IMR-90 (cell line): ENCODE measurements around the gene TRPC4AP. TPM values are rescaled to one million over a fixed set of nuclear protein-coding genes. Genes with fewer than 3 reads are reported as not detected.
A peak's percentile ranks its signal among the peaks of the same experiment; 100 is the strongest.

Source experiments
- ATAC-seq: fragments of 200-7000 bp; cut with Tn5 transposase; 2 replicates; pipeline ENCODE4 v1.9.1; 2020; ENCODE audit warnings: low read depth, mild to moderate bottlenecking, moderate library complexity
- BruUV-seq: library from RNA; stranded (reverse); fragments of 400-500 nt; replicated peaks from 2 replicates; lab custom pipeline; 2021; lab: Mats Ljungman, UMichigan
- CTCF ChIA-PET: fragments of 300-600 bp; formaldehyde crosslinking; extraction: SDS; loops from one replicate; lab custom pipeline; 2021; ENCODE audit warnings: antibody characterized with exemption; lab: Yijun Ruan, JAX
- POLR2A ChIA-PET: fragments of 300-600 bp; sonication (Branson Sonifier 250); formaldehyde crosslinking; loops from one replicate; lab custom pipeline; 2022; ENCODE audit warnings: antibody characterized with exemption; ENCODE audit not compliant: unreplicated experiment; lab: Charles Lee
- DNase-seq: peaks from one replicate; pipeline ENCODE4 v3.0.0; 2013
- H2AFZ ChIP-seq: replicated peaks from 2 replicates; pipeline ENCODE3; 2013; ENCODE audit warnings: low read length, mild to moderate bottlenecking; ENCODE audit not compliant: poor library complexity
- H2AK5ac ChIP-seq: 2 replicates; pipeline ENCODE4 v1.6.1; 2013; ENCODE audit warnings: low read depth, low read length, inconsistent platforms
- H2AK9ac ChIP-seq: replicated peaks from 2 replicates; pipeline ENCODE3; 2013; ENCODE audit warnings: mild to moderate bottlenecking, low read depth, low read length, moderate library complexity; ENCODE audit not compliant: poor library complexity
- H2BK120ac ChIP-seq: 2 replicates; pipeline ENCODE4 v1.6.1; 2013; ENCODE audit warnings: low read depth, low read length, inconsistent platforms
- H2BK15ac ChIP-seq: 3 replicates; pipeline ENCODE4 v1.6.1; 2013; ENCODE audit warnings: low read depth, low read length, inconsistent platforms
- H2BK20ac ChIP-seq: 2 replicates; pipeline ENCODE4 v1.6.1; 2013; ENCODE audit warnings: low read depth, mild to moderate bottlenecking, inconsistent platforms, low read length, moderate library complexity
- H2BK5ac ChIP-seq: 2 replicates; pipeline ENCODE4 v1.6.1; 2013; ENCODE audit warnings: mild to moderate bottlenecking, low read depth, low read length, inconsistent platforms; ENCODE audit not compliant: poor library complexity, severe bottlenecking
- H3K14ac ChIP-seq: replicated peaks from 2 replicates; pipeline ENCODE4 v1.6.1; 2013; ENCODE audit warnings: low read depth, low read length, inconsistent platforms
- H3K18ac ChIP-seq: 2 replicates; pipeline ENCODE4 v1.6.1; 2013; ENCODE audit warnings: low read depth, low read length, control low read depth
- H3K23ac ChIP-seq: 2 replicates; pipeline ENCODE4 v1.6.1; 2013; ENCODE audit warnings: low read depth, low read length, inconsistent platforms
- H3K27ac ChIP-seq: 2 replicates; pipeline ENCODE4 v1.5.1; 2013; ENCODE audit warnings: mild to moderate bottlenecking, control low read depth, low read length; ENCODE audit not compliant: insufficient read depth
- H3K27me3 ChIP-seq: 2 replicates; pipeline ENCODE4 v1.6.1; 2013; ENCODE audit warnings: low read length; ENCODE audit not compliant: control insufficient read depth, insufficient read depth
- H3K36me3 ChIP-seq: 2 replicates; pipeline ENCODE4 v1.6.1; 2013; ENCODE audit warnings: low read length, mixed read lengths; ENCODE audit not compliant: control insufficient read depth, insufficient read depth
- H3K4ac ChIP-seq: 2 replicates; pipeline ENCODE4 v1.6.1; 2013; ENCODE audit warnings: low read depth, low read length, inconsistent platforms
- H3K4me1 ChIP-seq: 2 replicates; pipeline ENCODE4 v1.6.1; 2013; ENCODE audit warnings: low read length, mixed read lengths; ENCODE audit not compliant: control insufficient read depth, insufficient read depth
- H3K4me2 ChIP-seq: 2 replicates; pipeline ENCODE4 v1.6.1; 2013; ENCODE audit warnings: low read depth, mild to moderate bottlenecking, control low read depth, low read length, moderate library complexity
- H3K4me3 ChIP-seq: 2 replicates; pipeline ENCODE4 v1.5.1; 2013; ENCODE audit warnings: low read depth, mild to moderate bottlenecking, control low read depth, low read length, moderate library complexity; ENCODE audit not compliant: insufficient read depth
- H3K56ac ChIP-seq: 2 replicates; pipeline ENCODE4 v1.6.1; 2013; ENCODE audit warnings: low read length, inconsistent platforms; ENCODE audit not compliant: insufficient read depth; ENCODE audit errors: extremely low read depth
- H3K79me1 ChIP-seq, 2 experiments: 2 replicates each; pipeline ENCODE4 v1.6.1; 2013; ENCODE audit warnings: low read length in 2 of 2, inconsistent platforms in 1 of 2, low read depth in 1 of 2
- H3K9ac ChIP-seq: 2 replicates; pipeline ENCODE4 v1.6.1; 2013; ENCODE audit warnings: low read depth, low read length, control low read depth
- H3K9me1 ChIP-seq: 2 replicates; pipeline ENCODE4 v1.6.1; 2013; ENCODE audit warnings: low read length, inconsistent platforms; ENCODE audit not compliant: insufficient read depth
- H3K9me3 ChIP-seq: 2 replicates; pipeline ENCODE4 v1.6.1; 2013; ENCODE audit warnings: low read length; ENCODE audit not compliant: control insufficient read depth, insufficient read depth
- H4K20me1 ChIP-seq: 2 replicates; pipeline ENCODE4 v1.6.1; 2013; ENCODE audit warnings: low read length, inconsistent platforms; ENCODE audit not compliant: insufficient read depth
- H4K5ac ChIP-seq: 2 replicates; pipeline ENCODE4 v1.6.1; 2013; ENCODE audit warnings: mild to moderate bottlenecking, low read depth, low read length, control low read depth
- H4K8ac ChIP-seq, 2 experiments: 2 replicates each; pipeline ENCODE4 v1.6.1; 2013; ENCODE audit warnings: low read depth in 2 of 2, low read length in 2 of 2, control low read depth in 1 of 2, inconsistent platforms in 1 of 2
- H4K91ac ChIP-seq: 2 replicates; pipeline ENCODE4 v1.6.1; 2013; ENCODE audit warnings: low read depth, low read length, inconsistent platforms; ENCODE audit not compliant: insufficient read depth
- BHLHE40 ChIP-seq: fragments of 150-350 bp; IDR thresholded peaks from 2 replicates; pipeline ENCODE4 v1.6.1; 2016; ENCODE audit warnings: mild to moderate bottlenecking, low read depth, low read length
- CEBPB ChIP-seq: IDR thresholded peaks from 2 replicates; pipeline ENCODE4 v1.6.1; 2012; ENCODE audit warnings: low read depth, low read length, improper control_type of control experiment
- CHD1 ChIP-seq: IDR thresholded peaks from 2 replicates; pipeline ENCODE4 v1.6.1; 2012; ENCODE audit warnings: low read depth, low read length, improper control_type of control experiment
- CTCF ChIP-seq: conservative IDR thresholded peaks from 2 replicates; pipeline ENCODE4 v1.5.1; 2012; ENCODE audit warnings: mild to moderate bottlenecking, low read depth, low read length, improper control_type of control experiment
- ELK1 ChIP-seq: fragments of 150-350 bp; IDR thresholded peaks from 2 replicates; pipeline ENCODE4 v1.6.1; 2016; ENCODE audit warnings: low read depth, mild to moderate bottlenecking, low read length, moderate library complexity, borderline replicate concordance
- FOS ChIP-seq: fragments of 150-350 bp; IDR thresholded peaks from 2 replicates; pipeline ENCODE4 v1.6.1; 2016; ENCODE audit warnings: low read depth, low read length
- MAFK ChIP-seq: IDR thresholded peaks from 2 replicates; pipeline ENCODE4 v1.6.1; 2012; ENCODE audit warnings: low read depth, low read length, improper control_type of control experiment
- MAZ ChIP-seq: IDR thresholded peaks from 2 replicates; pipeline ENCODE4 v1.6.1; 2012; ENCODE audit warnings: low read depth, mild to moderate bottlenecking, low read length, improper control_type of control experiment, moderate library complexity, borderline replicate concordance
- MXI1 ChIP-seq: IDR thresholded peaks from 2 replicates; pipeline ENCODE4 v1.6.1; 2012; ENCODE audit warnings: low read depth, mild to moderate bottlenecking, low read length, moderate library complexity, borderline replicate concordance
- NFE2L2 ChIP-seq: fragments of 150-350 bp; IDR thresholded peaks from 2 replicates; pipeline ENCODE4 v1.6.1; 2016; ENCODE audit warnings: low read depth, mild to moderate bottlenecking, low read length
- POLR2A ChIP-seq: IDR thresholded peaks from 2 replicates; pipeline ENCODE4 v1.6.1; 2012; ENCODE audit warnings: mild to moderate bottlenecking, low read depth, low read length
- RAD21 ChIP-seq: IDR thresholded peaks from 2 replicates; pipeline ENCODE4 v1.6.1; 2012; ENCODE audit warnings: low read length, improper control_type of control experiment
- RCOR1 ChIP-seq: IDR thresholded peaks from 2 replicates; pipeline ENCODE4 v1.6.1; 2012; ENCODE audit warnings: mild to moderate bottlenecking, low read length, improper control_type of control experiment; ENCODE audit not compliant: insufficient replicate concordance
- RFX5 ChIP-seq: IDR thresholded peaks from 2 replicates; pipeline ENCODE4 v1.8.0; 2012; ENCODE audit warnings: low read depth, mild to moderate bottlenecking, low read length, moderate library complexity
- SMC3 ChIP-seq: fragments of 150-350 bp; IDR thresholded peaks from 2 replicates; pipeline ENCODE4 v1.6.1; 2016; ENCODE audit warnings: low read depth, mild to moderate bottlenecking, antibody characterized with exemption, low read length, moderate library complexity
- USF2 ChIP-seq: fragments of 150-350 bp; IDR thresholded peaks from 2 replicates; pipeline ENCODE4 v1.6.1; 2017; ENCODE audit warnings: mild to moderate bottlenecking, antibody characterized with exemption, low read length, low read depth
- WGBS, 2 experiments: methylation state at CpG; one replicate each; pipeline versions ENCODE4 v1.1.5 to v1.1.7; 2013; ENCODE audit warnings: missing lambda C conversion rate in 2 of 2; ENCODE audit not compliant: insufficient read length in 1 of 2; ENCODE audit errors: extremely low coverage in 2 of 2; 5-methylcytosine and 5-hydroxymethylcytosine counted together
- dilution Hi-C: fragments of 300-500 bp; cut with HindIII; formaldehyde crosslinking; loops from one replicate; pipeline ENCODE4 v1.14.3; 2018; ENCODE audit warnings: low sequenced_read_pairs; ENCODE audit not compliant: unreplicated experiment
- in situ Hi-C: fragments of 300-500 bp; cut with MboI; formaldehyde crosslinking; loops from 3 replicates; pipeline ENCODE4 v1.14.3; 2019; ENCODE audit warnings: low sequenced_read_pairs, inconsistent platforms, mixed read lengths
- intact Hi-C: fragments of 100-400 bp; cut with micrococcal nuclease; formaldehyde crosslinking; loops from 2 replicates; pipeline ENCODE4 v1.10.0; 2022
- polyA plus RNA-seq, 3 experiments: library from polyadenylated mRNA; depleted of rRNA; stranded (reverse); fragments of >200 nt; gene quantifications; 2 replicates each; pipeline ENCODE4 v1.2.3, GENCODE V29; 2012; ENCODE audit warnings: low replicate concordance in 1 of 3
- total RNA-seq: library from RNA; depleted of rRNA; stranded (reverse); fragments of >200 nt; gene quantifications from 2 replicates; pipeline ENCODE4 v1.2.3, GENCODE V29; 2012

Gene TRPC4AP
- total and polyA plus RNA-seq, 2 of the 4 experiments (the other 2 are of a cell fraction), result 41.0 to 81.0 TPM

GRCh38 chr20:35134880-35135279 lies 42.3 kb upstream of the TRPC4AP start:
- no peaks in the 10 kb centered on the region for H4K20me1 ChIP-seq
- H3K27ac ChIP-seq, result no peak overlapping the region
- no peak overlapping the region for H4K91ac ChIP-seq
- TF ChIP-seq NFE2L2, result no peak
- TF ChIP-seq RAD21, result no peak
- TF ChIP-seq POLR2A, result no peak
- TF ChIP-seq RCOR1, result no peak
- no peak for TF ChIP-seq MXI1
- TF ChIP-seq MAFK, result no peak
- TF ChIP-seq USF2, result no peak
- no peak for TF ChIP-seq CTCF
- TF ChIP-seq MAZ, result no peak
- TF ChIP-seq ELK1, result no peak
- no peak for TF ChIP-seq BHLHE40
- no peak for TF ChIP-seq CEBPB
- TF ChIP-seq SMC3, result no peak
- TF ChIP-seq RFX5, result no peak
- TF ChIP-seq CHD1, result no peak
- TF ChIP-seq FOS, result no peak
- ChIA-PET CTCF (interaction anchor here (1.4 kb wide), 1 partner anchor 10 kb away, joined by 3 read pairs; no protein-coding TSS in a partner anchor), POLR2A (no interaction called here)
- no peak overlapping the region for H2BK120ac ChIP-seq
- H2BK15ac ChIP-seq, result peak overlapping the region; percentile 44; the same call in 1 of the 3 replicates
- DNase-seq (no peak), ATAC-seq (no peak)
- H3K4ac ChIP-seq, result 0 out of 2 replicates have a peak overlapping the region, but pooled peaks have one; percentile 17
- H3K36me3 ChIP-seq, result peaks cover 35% of the 10 kb centered on the region
- H3K4me3 ChIP-seq, result no peak overlapping the region
- no peak overlapping the region for H4K5ac ChIP-seq
- H3K14ac ChIP-seq, result no peak overlapping the region; the same call in 1 of the 2 replicates
- H3K4me1 ChIP-seq, result peaks cover 2% of the 10 kb centered on the region; the same call in 1 of the 2 replicates
- no peak overlapping the region for H2BK5ac ChIP-seq
- H3K27me3 ChIP-seq, result no peaks in the 10 kb centered on the region
- peaks cover 14% of the 10 kb centered on the region for H3K9me1 ChIP-seq
- H2AK9ac ChIP-seq, result no peak overlapping the region
- peaks cover 0 to 12% of the 10 kb centered on the region in 2 experiments; a peak in 2 of 4 replicates for H3K79me1 ChIP-seq
- H3K18ac ChIP-seq, result no peak overlapping the region
- H3K9ac ChIP-seq, result no peak overlapping the region
- intact Hi-C loops, result no loop called here
- peak overlapping the region; percentile 32 for H2AFZ ChIP-seq
- H2AK5ac ChIP-seq, result peak overlapping the region; percentile 51
- in situ Hi-C loops, result loop anchor here (25.0 kb wide), 1 partner anchor 302 kb away; the partner anchor contains the start of gene GDF5
- no peak overlapping the region for H3K4me2 ChIP-seq
- H3K9me3 ChIP-seq, result no peaks in the 10 kb centered on the region
- no CpG with 5 or more reads among the region's 6 CpGs for WGBS, 2 experiments
- no peak overlapping the region for H2BK20ac ChIP-seq
- BruUV-seq, result no TSS peak
- no peak overlapping the region for H3K23ac ChIP-seq
- H4K8ac ChIP-seq, result no peak overlapping the region
- no peak overlapping the region for H3K56ac ChIP-seq
- dilution Hi-C loops, result no loop called here
